HepG2 (cell line): Measurements from ENCODE around the gene IL17RB. TPM values are rescaled to one million over a fixed set of nuclear protein-coding genes. Genes with fewer than 3 reads are reported as not detected.

Experiments used
- HOXA5 ChIP-seq: sonication (generic); formaldehyde crosslinking; IDR thresholded peaks from 2 replicates; pipeline ENCODE4 v1.4.0; 2020; ENCODE audit warnings: missing genetic modification reagents
- KMT2A ChIP-seq: sonication (generic); formaldehyde crosslinking; IDR thresholded peaks from 2 replicates; pipeline ENCODE4 v1.4.0; 2020; ENCODE audit warnings: missing genetic modification reagents
- MEIS2 ChIP-seq: sonication (generic); formaldehyde crosslinking; IDR thresholded peaks from 2 replicates; pipeline ENCODE4 v1.9.0; 2021; ENCODE audit warnings: mild to moderate bottlenecking, missing genetic modification reagents
- PITX1 ChIP-seq: sonication (generic); formaldehyde crosslinking; IDR thresholded peaks from 2 replicates; pipeline ENCODE4 v1.5.1; 2020; ENCODE audit warnings: mild to moderate bottlenecking, missing genetic modification reagents
- PRDM10 ChIP-seq: sonication (generic); formaldehyde crosslinking; IDR thresholded peaks from 2 replicates; pipeline ENCODE4 v1.4.0; 2020; ENCODE audit warnings: low read depth, missing genetic modification reagents
- PRDM15 ChIP-seq: sonication (generic); formaldehyde crosslinking; IDR thresholded peaks from 2 replicates; pipeline ENCODE4 v1.4.0; 2020; ENCODE audit warnings: missing genetic modification reagents
- ZBTB10 ChIP-seq: sonication (generic); formaldehyde crosslinking; IDR thresholded peaks from 2 replicates; pipeline ENCODE4 v1.4.0; 2020; ENCODE audit warnings: missing genetic modification reagents, borderline replicate concordance
- ZNF556 ChIP-seq: sonication (generic); formaldehyde crosslinking; IDR thresholded peaks from 2 replicates; pipeline ENCODE4 v1.4.0; 2020; ENCODE audit warnings: mild to moderate bottlenecking, missing genetic modification reagents, borderline replicate concordance
- ZNF563 ChIP-seq: sonication (generic); formaldehyde crosslinking; IDR thresholded peaks from 2 replicates; pipeline ENCODE4 v1.8.0; 2022; ENCODE audit warnings: mild to moderate bottlenecking, moderate library complexity, missing genetic modification reagents
- ZNF576 ChIP-seq: sonication (generic); formaldehyde crosslinking; IDR thresholded peaks from 2 replicates; pipeline ENCODE4 v1.4.0; 2020; ENCODE audit warnings: mild to moderate bottlenecking, missing genetic modification reagents
- ZNF773 ChIP-seq: sonication (generic); formaldehyde crosslinking; IDR thresholded peaks from 2 replicates; pipeline ENCODE4 v1.4.0; 2020; ENCODE audit warnings: missing genetic modification reagents, borderline replicate concordance
- ZNF841 ChIP-seq: sonication (generic); formaldehyde crosslinking; IDR thresholded peaks from 2 replicates; pipeline ENCODE4 v1.8.1; 2023; ENCODE audit warnings: missing genetic modification reagents, borderline replicate concordance
- ZNF850 ChIP-seq: sonication (generic); formaldehyde crosslinking; conservative IDR thresholded peaks from 2 replicates; pipeline ENCODE4 v1.9.0; 2021; ENCODE audit warnings: mild to moderate bottlenecking, missing genetic modification reagents
- polyA plus RNA-seq, 8 experiments: library from polyadenylated mRNA; depleted of rRNA in 3 of 8; stranded (reverse) in 7 of 8; unstranded in 1 of 8; fragments of >200 nt; fragmentation: Illumina TruSeq in 4 of 8; extraction: Trizol in 4 of 8; gene quantifications; 2 replicates each; pipeline versions ENCODE4 v1.2.1 to v1.2.3, GENCODE V29; 2011 to 2016; ENCODE audit warnings: low read depth in 4 of 8, missing spikeins in 1 of 8, mixed read lengths in 1 of 8; ENCODE audit not compliant: insufficient read depth in 1 of 8
- total RNA-seq, 5 experiments: library from RNA; depleted of rRNA; stranded (reverse); fragments of >200 nt; fragmentation: Illumina TruSeq; extraction: Trizol; gene quantifications; 2 replicates each; pipeline ENCODE4 v1.2.3, GENCODE V29; 2016; ENCODE audit warnings: low read depth in 1 of 5

The IL17RB gene
- total and polyA plus RNA-seq, 2 of the 13 experiments (the other 11 are each of a cell fraction or from before 2014, with no cell fraction given) = 130 to 190 TPM

- no peak for TF ChIP-seq PRDM15 (CRISPR knock-in tag)
- TF ChIP-seq ZNF556 (CRISPR knock-in tag) = no peak; the same call in 1 of the 2 replicates
- no peak for TF ChIP-seq ZNF850 (CRISPR knock-in tag)
- no peak for TF ChIP-seq PRDM10 (CRISPR knock-in tag)
- no peak for TF ChIP-seq HOXA5 (CRISPR knock-in tag)
- TF ChIP-seq KMT2A (CRISPR knock-in tag) = no peak
- TF ChIP-seq ZNF773 (CRISPR knock-in tag) = no peak
- TF ChIP-seq ZNF841 (CRISPR knock-in tag) = no peak
- no peak; the same call in 1 of the 2 replicates for TF ChIP-seq ZNF563 (CRISPR knock-in tag)
- no peak for TF ChIP-seq ZBTB10
- TF ChIP-seq PITX1 (CRISPR knock-in tag) = peak; percentile 67; the same call in 1 of the 2 replicates
- no peak for TF ChIP-seq MEIS2 (CRISPR knock-in tag)
- no peak for TF ChIP-seq ZNF576 (CRISPR knock-in tag)
These were observed 27.9 kb upstream of the IL17RB start (continued) for GRCh38 chr3:53818221-53819162.
